ENCODE measurements around the gene NPPA.

GRCh38 chr1:11823366-11824137 is 24.0 kb downstream of the NPPA start:
- TF ChIP-seq EZH2 (IDR thresholded peaks at IDR 0.05; ENCODE audit: low read length, missing control alignments), result no peak
- TF ChIP-seq, protein P1, sequence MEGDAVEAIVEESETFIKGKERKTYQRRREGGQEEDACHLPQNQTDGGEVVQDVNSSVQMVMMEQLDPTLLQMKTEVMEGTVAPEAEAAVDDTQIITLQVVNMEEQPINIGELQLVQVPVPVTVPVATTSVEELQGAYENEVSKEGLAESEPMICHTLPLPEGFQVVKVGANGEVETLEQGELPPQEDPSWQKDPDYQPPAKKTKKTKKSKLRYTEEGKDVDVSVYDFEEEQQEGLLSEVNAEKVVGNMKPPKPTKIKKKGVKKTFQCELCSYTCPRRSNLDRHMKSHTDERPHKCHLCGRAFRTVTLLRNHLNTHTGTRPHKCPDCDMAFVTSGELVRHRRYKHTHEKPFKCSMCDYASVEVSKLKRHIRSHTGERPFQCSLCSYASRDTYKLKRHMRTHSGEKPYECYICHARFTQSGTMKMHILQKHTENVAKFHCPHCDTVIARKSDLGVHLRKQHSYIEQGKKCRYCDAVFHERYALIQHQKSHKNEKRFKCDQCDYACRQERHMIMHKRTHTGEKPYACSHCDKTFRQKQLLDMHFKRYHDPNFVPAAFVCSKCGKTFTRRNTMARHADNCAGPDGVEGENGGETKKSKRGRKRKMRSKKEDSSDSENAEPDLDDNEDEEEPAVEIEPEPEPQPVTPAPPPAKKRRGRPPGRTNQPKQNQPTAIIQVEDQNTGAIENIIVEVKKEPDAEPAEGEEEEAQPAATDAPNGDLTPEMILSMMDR (conservative IDR thresholded peaks at IDR 0.05 in 1 of 2, IDR thresholded peaks at IDR 0.05 in 1 of 2; ENCODE audit: low read depth in 1 of 2, low read length in 2 of 2), result no peak

Measured in fibroblast of lung (primary cell).